ENCODE results near the gene NOP14. TPM values are rescaled to one million over a fixed set of nuclear protein-coding genes. Genes with fewer than 3 reads are reported as not detected.

Gene NOP14
- total RNA-seq, 1 experiment from 2014 or later: 50.1 TPM

DNA sequence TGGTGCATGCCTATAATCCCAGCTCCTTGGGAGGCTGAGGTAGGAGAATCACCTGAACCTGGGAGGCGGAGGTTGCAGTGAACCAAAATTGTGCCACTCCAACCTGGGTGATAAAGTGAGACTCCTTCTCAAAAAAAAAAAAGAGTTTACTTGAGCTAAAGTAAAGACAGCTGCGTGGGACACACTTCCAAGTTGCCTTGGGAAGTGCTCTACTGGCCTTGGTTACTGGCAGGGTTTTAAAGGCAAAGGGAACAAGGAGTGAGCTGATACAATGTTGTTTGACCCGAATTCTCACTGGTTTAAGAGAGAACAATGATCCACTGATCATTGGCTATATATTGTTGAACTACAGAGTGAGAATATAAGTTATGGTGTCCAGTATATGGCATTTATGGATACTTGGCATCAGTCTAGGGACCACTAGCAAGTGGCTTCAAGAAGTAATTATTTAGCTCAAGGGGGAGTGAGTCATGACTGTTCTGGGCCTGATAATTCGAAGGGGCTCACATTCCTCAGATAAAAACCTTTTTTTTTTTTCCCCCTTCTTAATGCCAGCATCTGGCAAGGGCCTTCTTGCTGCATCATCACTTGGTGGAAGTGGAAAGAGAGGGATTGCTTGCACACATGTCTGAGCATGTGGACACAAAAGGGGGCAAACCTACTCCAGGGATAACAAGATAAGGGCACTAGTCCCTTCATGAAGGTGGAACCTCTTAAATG, 32.5 kb upstream of the NOP14 start:
- no peak overlapping the region for H3K4me3 Mint-ChIP-seq
- H3K27ac ChIP-seq (ENCODE audit: insufficient read length, low read depth, low read length): no peak overlapping the region
- TF ChIP-seq, protein P1, sequence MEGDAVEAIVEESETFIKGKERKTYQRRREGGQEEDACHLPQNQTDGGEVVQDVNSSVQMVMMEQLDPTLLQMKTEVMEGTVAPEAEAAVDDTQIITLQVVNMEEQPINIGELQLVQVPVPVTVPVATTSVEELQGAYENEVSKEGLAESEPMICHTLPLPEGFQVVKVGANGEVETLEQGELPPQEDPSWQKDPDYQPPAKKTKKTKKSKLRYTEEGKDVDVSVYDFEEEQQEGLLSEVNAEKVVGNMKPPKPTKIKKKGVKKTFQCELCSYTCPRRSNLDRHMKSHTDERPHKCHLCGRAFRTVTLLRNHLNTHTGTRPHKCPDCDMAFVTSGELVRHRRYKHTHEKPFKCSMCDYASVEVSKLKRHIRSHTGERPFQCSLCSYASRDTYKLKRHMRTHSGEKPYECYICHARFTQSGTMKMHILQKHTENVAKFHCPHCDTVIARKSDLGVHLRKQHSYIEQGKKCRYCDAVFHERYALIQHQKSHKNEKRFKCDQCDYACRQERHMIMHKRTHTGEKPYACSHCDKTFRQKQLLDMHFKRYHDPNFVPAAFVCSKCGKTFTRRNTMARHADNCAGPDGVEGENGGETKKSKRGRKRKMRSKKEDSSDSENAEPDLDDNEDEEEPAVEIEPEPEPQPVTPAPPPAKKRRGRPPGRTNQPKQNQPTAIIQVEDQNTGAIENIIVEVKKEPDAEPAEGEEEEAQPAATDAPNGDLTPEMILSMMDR (conservative IDR thresholded peaks at IDR 0.05): no peak
- WGBS (ENCODE audit: extremely low coverage, insufficient read length, low lambda C conversion rate): no CpG with 5 or more reads among the region's 4 CpGs
- no peaks in the 10 kb centered on the region for H4K20me1 ChIP-seq (ENCODE audit: control insufficient read depth, insufficient read depth, insufficient read length)
- H2AK5ac ChIP-seq (ENCODE audit: insufficient read length, low read length): no peak overlapping the region
- no peak overlapping the region for H2AFZ ChIP-seq (ENCODE audit: low read length)
- H3K79me2 ChIP-seq (ENCODE audit: insufficient read depth, low read length): no peaks in the 10 kb centered on the region
- no peaks in the 10 kb centered on the region for H3K23me2 ChIP-seq (ENCODE audit: insufficient read length, low read depth, low read length, poor library complexity, severe bottlenecking)
- no peak overlapping the region for H4K91ac ChIP-seq (ENCODE audit: insufficient read length, low read depth, low read length)
- no peaks in the 10 kb centered on the region for H3K4me1 Mint-ChIP-seq
- H3K36me3 Mint-ChIP-seq (ENCODE audit: insufficient read depth in 1 of 3, low read depth in 3 of 3): no peaks in the 10 kb centered on the region
- no peak overlapping the region for H3K27ac Mint-ChIP-seq
- no peaks in the 10 kb centered on the region for H3K4me1 ChIP-seq (ENCODE audit: insufficient read depth, low read length)
- no peak overlapping the region for H2BK20ac ChIP-seq (ENCODE audit: low read depth, low read length, poor library complexity, severe bottlenecking)
- no peaks in the 10 kb centered on the region for H3K79me1 ChIP-seq (ENCODE audit: insufficient read depth, low read depth, low read length, poor library complexity, severe bottlenecking)
- H3K9me3 ChIP-seq (ENCODE audit: control insufficient read depth, low read depth, low read length): no peaks in the 10 kb centered on the region
- H3K27me3 Mint-ChIP-seq (ENCODE audit: low read depth): no peaks in the 10 kb centered on the region; the same call in 1 of the 2 replicates
- H3K23ac ChIP-seq (ENCODE audit: insufficient read length, low read depth, low read length): no peak overlapping the region
- DNase-seq: no peak
- H2BK15ac ChIP-seq (ENCODE audit: low read depth, low read length): no peak overlapping the region
- no peak overlapping the region for H2BK12ac ChIP-seq (ENCODE audit: insufficient read length, low read depth, low read length)
- H4K8ac ChIP-seq (replicated peaks; ENCODE audit: insufficient read length, low read depth, low read length): no peak overlapping the region
- H2BK5ac ChIP-seq (ENCODE audit: insufficient read length, low read length): no peak overlapping the region
- no peak overlapping the region for H3K56ac ChIP-seq (ENCODE audit: insufficient read length, low read depth, low read length)
- no peak overlapping the region for H3K9ac ChIP-seq (ENCODE audit: extremely low read depth, insufficient read length, low read length)
- H2BK120ac ChIP-seq (ENCODE audit: low read depth, low read length, poor library complexity, severe bottlenecking): no peak overlapping the region
- no peak overlapping the region for H3T11ph ChIP-seq (ENCODE audit: low read length)
- H4K5ac ChIP-seq (ENCODE audit: insufficient read length, low read depth, low read length): no peak overlapping the region
- H3K18ac ChIP-seq (ENCODE audit: insufficient read length, low read depth, low read length): no peak overlapping the region
- H3K14ac ChIP-seq (ENCODE audit: insufficient read depth, low read length): no peak overlapping the region
- H3K9me3 Mint-ChIP-seq: no peaks in the 10 kb centered on the region
- no peaks in the 10 kb centered on the region for H3K27me3 ChIP-seq (ENCODE audit: insufficient read depth, low read length)
- H3K4ac ChIP-seq (ENCODE audit: low read depth, low read length): no peak overlapping the region
- H3K4me2 ChIP-seq (ENCODE audit: insufficient read depth, insufficient read length, low read length): no peak overlapping the region

Measured in H9 (cell line).